Gastroesophageal sphincter (tissue), 3 donors: ENCODE results near the gene ATG2B.

Source experiments
- CTCF ChIP-seq, 4 experiments: fragments of 200-600 bp in 2 of 4; fragments of 450-650 bp in 2 of 4; sonication (generic) in 1 of 4; IDR thresholded peaks; one replicate each; pipeline ENCODE4 v1.5.1; 2017 to 2019; ENCODE audit warnings: antibody characterized with exemption in 4 of 4, mild to moderate bottlenecking in 2 of 4, moderate library complexity in 2 of 4
- EP300 ChIP-seq: sonication (generic); formaldehyde crosslinking; IDR thresholded peaks from one replicate; pipeline ENCODE4 v1.6.1; 2017; ENCODE audit warnings: antibody characterized with exemption, mild to moderate bottlenecking
- POLR2A ChIP-seq, 2 donors: fragments of 450-650 bp; IDR thresholded peaks; one replicate each; pipeline ENCODE4 v1.6.1; 2017; ENCODE audit warnings: antibody characterized with exemption in 2 of 2, mild to moderate bottlenecking in 2 of 2, moderate library complexity in 1 of 2
- POLR2AphosphoS5 ChIP-seq: sonication (generic); formaldehyde crosslinking; IDR thresholded peaks from one replicate; pipeline ENCODE4 v1.6.1; 2017; ENCODE audit warnings: antibody characterized with exemption

GRCh38 chr14:96309896-96310330 lies 53.2 kb downstream of the ATG2B start:
- TF ChIP-seq CTCF (IDR thresholded peaks at IDR 0.05) (no peak), POLR2A (IDR thresholded peaks at IDR 0.05) (no peak), POLR2AphosphoS5 (no peak), EP300 (no peak)
